HUDEP-2 (cell line): Measurements from ENCODE around the gene POLR1E.
"Not testable (repeated sequence)": the region's sequence is repeated elsewhere in the genome, so short reads cannot be mapped to it uniquely, and the experiment has no call there.

Experiments used
- DNase-seq, 76 experiments: peaks; one replicate each; lab custom pipeline; 2025; ENCODE audit not compliant: unreplicated experiment in 76 of 76; lab: John Stamatoyannopoulos, UW

POLR1E gene

GRCh38 chr9:37499297-37499696 is 13.5 kb downstream of the POLR1E start:
- no peak for DNase-seq

GRCh38 chr9:37501957-37502596 is 16.3 kb downstream of the POLR1E start:
- DNase-seq = no peak

DNA sequence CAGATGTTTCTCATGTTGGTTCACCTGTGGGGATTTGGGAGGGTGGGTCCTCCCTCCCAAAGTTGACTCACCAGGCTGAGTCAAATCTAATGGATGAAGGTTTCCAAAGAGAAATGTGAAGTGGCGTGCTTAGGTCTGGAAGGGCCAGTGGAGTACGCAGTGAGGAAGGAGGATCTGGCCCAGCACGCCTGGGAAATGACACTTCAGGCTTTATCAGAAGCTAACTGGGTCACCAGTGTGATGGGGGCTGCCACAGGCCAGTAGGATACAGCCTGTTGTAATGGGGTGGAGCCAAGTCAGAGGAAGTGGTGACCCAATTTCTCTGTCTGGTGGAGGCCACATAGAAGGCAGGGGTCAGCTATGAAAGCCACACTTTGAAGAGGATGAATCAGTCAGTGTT is 18.0 kb downstream of the POLR1E start:
- no peak for DNase-seq

GRCh38 chr9:37504605-37505004 is 18.9 kb downstream of the POLR1E start:
- no peak for DNase-seq

- no peak for DNase-seq
These were observed 21.9 kb downstream of the POLR1E start for GRCh38 chr9:37507566-37508134.

DNA sequence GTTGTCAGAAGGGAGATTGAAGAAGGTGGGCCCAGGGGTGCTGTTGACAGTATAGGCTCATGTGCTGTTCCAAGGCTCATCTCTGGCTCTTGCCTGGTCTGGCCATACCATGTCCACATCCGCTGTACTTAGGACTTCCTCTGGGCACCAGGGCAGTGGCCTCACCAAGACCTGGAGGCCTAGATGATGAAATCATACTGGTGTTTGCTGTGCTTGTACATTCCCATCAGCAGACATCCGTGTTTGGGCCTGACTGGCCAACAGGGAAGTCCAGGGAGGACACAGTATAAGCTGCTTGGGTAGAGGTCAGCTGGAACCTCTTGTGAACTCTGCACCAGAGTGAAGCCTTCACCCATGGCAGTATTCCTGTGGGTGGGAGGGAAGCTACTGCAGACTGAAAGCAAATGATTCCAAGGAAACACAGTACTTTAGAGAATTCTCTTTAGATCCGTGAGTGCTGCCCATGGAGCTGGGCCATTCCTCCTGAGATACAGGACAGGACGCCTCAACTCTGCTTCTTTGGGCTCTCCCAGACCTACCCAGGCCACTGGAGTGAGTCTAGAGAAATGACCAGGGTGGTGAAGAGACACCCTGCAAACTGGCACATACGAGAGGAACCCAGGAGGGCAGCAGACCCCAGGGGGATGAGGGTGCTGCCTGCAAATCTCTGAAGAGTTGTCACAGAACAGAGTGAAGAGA is 22.5 kb downstream of the POLR1E start:
- DNase-seq = no peak

DNA sequence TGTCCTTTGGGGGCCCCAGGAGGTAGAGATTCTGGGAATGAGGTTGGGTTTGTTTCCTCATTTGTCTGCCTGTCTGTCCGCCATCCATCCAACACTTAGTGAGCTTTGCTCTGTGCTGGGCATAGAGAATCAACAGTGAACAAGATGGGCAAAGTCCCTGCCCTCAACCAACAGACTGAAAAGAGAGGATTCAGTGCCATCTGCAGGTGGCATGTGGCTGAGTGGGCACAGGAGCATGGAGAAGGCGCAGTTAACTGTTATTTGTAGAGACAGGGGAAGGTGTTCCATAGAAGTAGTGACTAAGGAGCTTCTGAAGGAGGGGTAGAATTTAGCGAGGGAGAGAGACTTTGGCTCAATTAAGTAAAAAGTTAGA is 23.1 kb downstream of the POLR1E start:
- DNase-seq = no peak

DNA sequence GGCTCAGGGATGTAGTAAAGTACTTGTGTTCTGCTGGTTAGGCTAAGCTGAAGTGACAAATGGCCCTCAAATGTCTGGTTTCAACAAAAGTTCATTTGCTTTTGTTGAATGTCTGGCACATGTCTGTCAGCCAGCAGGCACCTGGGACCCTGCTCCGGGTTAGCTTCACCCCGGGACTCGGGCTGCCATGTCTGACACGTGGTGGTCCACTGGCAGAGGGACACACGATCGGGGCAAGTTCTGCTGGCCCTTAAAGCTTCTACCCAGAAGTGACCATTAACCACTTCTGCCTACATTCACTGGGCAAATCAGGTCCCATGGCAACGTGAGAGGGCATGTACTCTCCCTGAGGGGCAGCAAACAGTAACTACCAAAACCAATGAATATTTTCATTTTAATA is 23.8 kb downstream of the POLR1E start:
- no peak for DNase-seq

DNA sequence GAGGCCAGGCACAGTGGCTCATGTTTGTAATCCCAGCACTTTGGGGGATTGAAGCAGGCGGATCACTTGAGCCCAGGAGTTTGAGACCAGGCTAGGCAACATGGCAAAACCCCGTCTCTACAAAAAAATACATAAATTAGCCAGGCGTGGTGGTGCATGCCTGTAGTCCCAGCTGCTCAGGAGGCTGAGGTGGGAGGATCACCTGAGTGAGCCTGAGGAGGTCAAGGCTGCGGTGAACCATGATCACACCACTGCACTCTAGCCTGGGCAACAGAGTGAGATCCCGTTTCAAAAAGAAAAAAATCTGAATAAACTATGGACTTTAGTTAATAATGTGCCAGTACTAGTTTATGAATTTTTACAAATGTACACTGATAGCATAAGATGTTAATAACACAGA is 24.3 kb downstream of the POLR1E start:
- not testable (repeated sequence) for DNase-seq

- peak in 12 of 76 experiments; percentile 5 to 19 (median 12) for DNase-seq
These were observed 25.6 kb downstream of the POLR1E start for GRCh38 chr9:37511016-37512010.

- no peak for DNase-seq
These were observed 26.7 kb downstream of the POLR1E start for GRCh38 chr9:37512437-37512836.

DNA sequence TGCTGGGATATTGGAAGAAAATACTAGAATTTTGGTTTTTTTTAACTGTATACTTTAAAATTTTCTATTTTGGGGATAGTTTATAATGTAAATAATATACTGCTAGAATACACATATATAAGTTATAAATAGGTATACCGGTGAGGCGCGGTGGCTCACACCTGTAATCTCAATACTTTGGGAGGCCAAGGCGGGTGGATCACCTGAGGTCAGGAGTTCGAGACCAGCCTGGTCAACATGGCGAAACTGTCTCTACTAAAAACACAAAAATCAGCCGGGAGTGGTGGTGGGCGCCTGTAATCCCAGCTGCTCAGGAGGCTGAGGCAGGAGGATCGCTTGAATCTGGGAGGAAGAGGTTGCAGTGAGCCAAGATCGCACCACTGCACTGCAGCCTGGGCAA is 28.7 kb downstream of the POLR1E start:
- DNase-seq = not testable (repeated sequence)

- DNase-seq = no peak
These were observed 29.3 kb downstream of the POLR1E start for GRCh38 chr9:37514999-37515398.

DNA sequence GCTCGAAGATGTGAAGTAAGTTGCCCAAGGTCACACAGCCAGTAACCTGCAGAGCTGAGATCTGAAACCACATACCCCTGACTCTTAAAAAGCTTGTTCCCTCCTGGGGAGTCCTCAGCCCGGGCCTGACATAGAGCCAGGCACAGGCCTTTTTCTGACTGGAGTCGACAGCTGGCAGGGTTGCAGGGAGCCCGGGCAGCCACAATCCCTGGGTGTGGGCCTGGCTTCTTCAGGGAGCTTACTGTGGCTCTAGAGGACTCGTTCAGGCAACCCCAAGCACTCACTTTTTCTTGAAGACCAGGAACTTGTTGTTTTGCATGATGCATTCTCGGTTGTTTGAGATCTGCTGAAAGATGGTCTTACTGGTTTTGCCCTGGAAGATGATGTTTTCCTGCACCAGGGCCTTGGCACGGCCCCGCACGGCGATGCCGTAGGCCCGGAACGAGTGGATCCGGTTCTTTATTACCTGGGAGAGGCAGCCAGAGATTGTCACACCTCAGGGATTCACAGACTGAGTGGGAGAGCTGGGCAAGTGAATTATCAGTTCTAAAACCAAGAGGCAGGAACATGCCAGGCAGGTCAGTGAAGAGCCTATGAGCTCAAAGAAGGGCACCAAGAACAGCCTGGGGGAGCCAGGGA is 30.0 kb downstream of the POLR1E start:
- DNase-seq = no peak

DNA sequence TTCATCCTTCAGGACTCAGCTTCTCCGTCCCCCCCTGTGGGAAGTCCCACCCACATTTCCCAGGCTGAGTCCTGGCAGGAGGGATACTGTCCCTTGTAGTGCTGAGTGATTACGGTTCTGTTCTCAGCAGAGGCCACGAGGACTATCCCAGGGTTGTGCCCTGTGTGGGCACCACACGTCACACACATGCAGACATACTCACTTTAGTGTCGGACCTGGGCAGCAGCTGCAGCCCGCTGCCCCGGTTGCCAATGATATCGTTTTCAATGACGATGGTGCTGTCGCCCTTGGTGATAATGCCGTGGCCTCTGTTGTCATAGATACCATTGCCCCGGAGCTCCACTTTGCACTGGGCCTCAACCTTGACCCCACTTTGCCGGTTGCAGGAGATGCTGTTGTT is 32.2 kb downstream of the POLR1E start:
- DNase-seq = no peak

DNA sequence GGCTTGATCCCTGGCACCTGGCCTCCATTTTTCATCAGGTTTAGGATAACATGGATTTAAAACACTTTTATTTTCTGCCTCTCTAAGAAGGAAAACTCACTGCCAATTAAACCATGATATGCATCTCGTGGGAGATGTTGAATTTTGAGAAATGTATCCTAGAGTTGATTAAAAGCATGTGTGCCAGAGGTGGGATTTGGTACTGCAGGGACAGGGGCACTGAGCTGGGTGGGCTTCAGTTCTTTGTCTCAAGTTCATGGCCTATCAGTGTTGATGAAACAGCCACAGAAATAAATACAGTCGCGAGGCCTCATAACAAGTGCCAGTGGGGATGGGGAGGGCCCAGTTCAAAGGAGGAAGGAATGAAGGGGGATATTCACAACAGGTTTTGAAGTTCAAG is 34.9 kb downstream of the POLR1E start:
- DNase-seq = no peak

- DNase-seq = no peak
These were observed 35.4 kb downstream of the POLR1E start for GRCh38 chr9:37521111-37521510.

GRCh38 chr9:37522971-37523370 is 37.2 kb downstream of the POLR1E start:
- DNase-seq = peak in 2 of 76 experiments; percentile 3 to 11

- no peak for DNase-seq
These were observed 38.2 kb downstream of the POLR1E start for GRCh38 chr9:37523916-37524315.

GRCh38 chr9:37528652-37529471 is 43.1 kb downstream of the POLR1E start:
- DNase-seq = no peak
